Glutamatergic neuron (in vitro differentiated cells): ENCODE measurements around the gene ETV1. TPM values are rescaled to one million over a fixed set of nuclear protein-coding genes. Genes with fewer than 3 reads are reported as not detected.
A peak's percentile ranks its signal among the peaks of the same experiment; 100 is the strongest.

Experiments
- DNase-seq: peaks from one replicate; pipeline ENCODE4 v3.0.0; 2022
- H3K27ac Mint-ChIP-seq: one replicate; pipeline ENCODE4 v1.8.0; 2020; ENCODE audit warnings: mild to moderate bottlenecking, mixed read lengths, inconsistent platforms; ENCODE audit not compliant: unreplicated experiment
- H3K27me3 Mint-ChIP-seq: one replicate; pipeline ENCODE4 v1.8.0; 2020; ENCODE audit warnings: mild to moderate bottlenecking, moderate library complexity, mixed read lengths, inconsistent platforms; ENCODE audit not compliant: unreplicated experiment
- H3K36me3 Mint-ChIP-seq: one replicate; pipeline ENCODE4 v1.8.0; 2020; ENCODE audit warnings: mild to moderate bottlenecking, mixed read lengths, inconsistent platforms; ENCODE audit not compliant: unreplicated experiment
- H3K4me1 Mint-ChIP-seq: one replicate; pipeline ENCODE4 v1.8.0; 2020; ENCODE audit warnings: mild to moderate bottlenecking, low read depth, mixed read lengths, inconsistent platforms; ENCODE audit not compliant: unreplicated experiment
- H3K4me3 Mint-ChIP-seq: one replicate; pipeline ENCODE4 v1.8.0; 2020; ENCODE audit warnings: mild to moderate bottlenecking, mixed read lengths, inconsistent platforms; ENCODE audit not compliant: unreplicated experiment
- H3K9me3 Mint-ChIP-seq: one replicate; pipeline ENCODE4 v1.8.0; 2020; ENCODE audit warnings: mild to moderate bottlenecking, moderate library complexity, mixed read lengths, inconsistent platforms; ENCODE audit not compliant: unreplicated experiment
- total RNA-seq: library from RNA; stranded (reverse); fragmentation: NEBNext Ultra II Directional; extraction: Animal tissue kit (Norgen Biotek cat#: 25700); gene quantifications from one replicate; pipeline ENCODE4 v1.2.1, GENCODE V29; 2021; ENCODE audit not compliant: unreplicated experiment
- TF ChIP-seq, protein P1 (sequence below): fragments of 200-600 bp; sonication (generic); IDR thresholded peaks from one replicate; pipeline ENCODE4 v1.5.0; 2021; ENCODE audit not compliant: partially characterized antibody, unreplicated experiment

ETV1 gene
- total RNA-seq, 1 donor from 2014 or later: 51.8 TPM

DNA sequence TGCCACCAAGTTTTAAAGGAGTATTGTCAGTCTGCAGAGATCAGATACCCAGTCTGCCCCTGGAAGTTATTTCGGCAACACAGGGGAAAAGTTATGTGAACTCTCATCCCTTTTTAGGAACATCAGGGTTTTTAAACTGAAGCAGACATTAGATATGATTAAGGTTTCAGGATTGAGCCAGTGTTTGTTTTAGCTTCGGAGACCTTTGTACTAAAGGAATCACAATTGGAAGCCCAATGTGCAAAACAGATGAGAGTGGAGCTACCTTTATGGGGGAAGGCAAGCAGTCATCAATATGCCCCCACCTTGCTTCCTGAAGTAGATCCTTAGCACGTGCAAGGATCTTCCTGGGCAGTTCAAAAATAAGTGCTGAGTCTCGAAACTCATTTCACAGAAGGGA lies 39.5 kb downstream of the ETV1 start:
- TF ChIP-seq, protein P1, sequence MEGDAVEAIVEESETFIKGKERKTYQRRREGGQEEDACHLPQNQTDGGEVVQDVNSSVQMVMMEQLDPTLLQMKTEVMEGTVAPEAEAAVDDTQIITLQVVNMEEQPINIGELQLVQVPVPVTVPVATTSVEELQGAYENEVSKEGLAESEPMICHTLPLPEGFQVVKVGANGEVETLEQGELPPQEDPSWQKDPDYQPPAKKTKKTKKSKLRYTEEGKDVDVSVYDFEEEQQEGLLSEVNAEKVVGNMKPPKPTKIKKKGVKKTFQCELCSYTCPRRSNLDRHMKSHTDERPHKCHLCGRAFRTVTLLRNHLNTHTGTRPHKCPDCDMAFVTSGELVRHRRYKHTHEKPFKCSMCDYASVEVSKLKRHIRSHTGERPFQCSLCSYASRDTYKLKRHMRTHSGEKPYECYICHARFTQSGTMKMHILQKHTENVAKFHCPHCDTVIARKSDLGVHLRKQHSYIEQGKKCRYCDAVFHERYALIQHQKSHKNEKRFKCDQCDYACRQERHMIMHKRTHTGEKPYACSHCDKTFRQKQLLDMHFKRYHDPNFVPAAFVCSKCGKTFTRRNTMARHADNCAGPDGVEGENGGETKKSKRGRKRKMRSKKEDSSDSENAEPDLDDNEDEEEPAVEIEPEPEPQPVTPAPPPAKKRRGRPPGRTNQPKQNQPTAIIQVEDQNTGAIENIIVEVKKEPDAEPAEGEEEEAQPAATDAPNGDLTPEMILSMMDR: no peak
- H3K36me3 Mint-ChIP-seq: no peaks in the 10 kb centered on the region
- peaks cover 1% of the 10 kb centered on the region for H3K9me3 Mint-ChIP-seq
- no peak overlapping the region for H3K4me3 Mint-ChIP-seq
- H3K27ac Mint-ChIP-seq: no peak overlapping the region
- H3K4me1 Mint-ChIP-seq: peaks cover 32% of the 10 kb centered on the region
- H3K27me3 Mint-ChIP-seq: no peaks in the 10 kb centered on the region
- no peak for DNase-seq

DNA sequence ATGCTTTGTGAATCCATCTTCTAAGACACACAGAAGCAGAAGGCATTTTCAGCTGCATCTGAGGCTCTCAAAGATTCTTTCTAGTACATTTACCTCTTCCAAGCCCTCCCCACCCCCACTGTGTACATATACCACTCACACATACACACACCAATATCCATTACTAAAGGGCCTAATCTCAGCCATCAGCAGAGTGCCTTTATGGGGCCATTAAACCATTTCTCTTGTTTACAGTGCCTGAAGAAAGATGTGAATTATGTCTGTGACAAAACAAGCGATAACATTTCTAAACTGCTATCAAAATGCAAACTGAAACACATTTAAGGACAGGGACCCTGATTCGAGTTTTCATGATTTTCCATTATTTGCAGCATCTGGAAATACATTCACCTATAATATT lies 40.0 kb downstream of the ETV1 start:
- Mint-ChIP-seq H3K36me3 (no peaks in the 10 kb centered on the region), H3K4me1 (peaks cover 32% of the 10 kb centered on the region), H3K27me3 (no peaks in the 10 kb centered on the region), H3K4me3 (no peak overlapping the region), H3K9me3 (peaks cover 1% of the 10 kb centered on the region), H3K27ac (peak overlapping the region; percentile 64)
- TF ChIP-seq, protein P1: no peak
- DNase-seq: peak; percentile 18

DNA sequence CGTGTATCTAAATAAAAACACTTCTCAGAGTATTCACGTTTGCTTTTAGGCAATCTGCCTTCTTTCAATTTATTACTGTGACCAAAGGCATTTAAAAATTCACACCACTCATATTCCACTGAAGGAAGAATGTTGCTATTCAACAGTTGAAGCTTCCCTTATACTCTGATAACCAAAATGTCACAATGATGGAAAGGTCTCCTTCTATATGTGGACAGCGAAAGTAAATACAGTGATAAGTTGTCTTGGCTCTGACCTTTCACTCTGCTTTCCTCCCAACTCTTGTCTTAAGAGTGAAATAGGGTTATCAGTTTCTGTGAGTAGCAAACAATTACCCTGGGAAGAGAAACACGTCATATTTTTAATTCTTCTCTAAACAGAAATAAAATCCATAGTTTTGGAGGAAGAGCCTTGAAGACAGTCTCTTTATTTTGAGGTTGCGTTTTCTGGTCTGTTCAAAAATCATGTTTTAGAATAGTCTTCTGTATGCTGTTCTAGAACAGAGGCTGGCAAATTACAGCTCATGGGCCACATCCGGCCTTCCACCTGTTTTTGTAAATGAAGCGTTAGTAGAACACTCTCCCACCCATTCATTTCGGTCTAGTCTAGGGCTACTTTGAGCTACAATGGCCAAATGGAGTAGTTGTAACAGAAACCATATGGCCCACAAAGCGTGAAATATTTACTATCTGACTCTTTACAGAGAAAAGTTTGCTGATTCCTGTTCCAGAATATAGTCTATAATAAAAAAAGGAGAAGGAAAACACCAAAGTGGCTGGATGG lies 41.3 kb downstream of the ETV1 start:
- H3K4me1 Mint-ChIP-seq: peaks cover 24% of the 10 kb centered on the region
- DNase-seq: no peak
- H3K36me3 Mint-ChIP-seq: no peaks in the 10 kb centered on the region
- TF ChIP-seq, protein P1: no peak
- peaks cover 3% of the 10 kb centered on the region for H3K9me3 Mint-ChIP-seq
- no peak overlapping the region for H3K4me3 Mint-ChIP-seq
- H3K27ac Mint-ChIP-seq: no peak overlapping the region
- no peaks in the 10 kb centered on the region for H3K27me3 Mint-ChIP-seq

DNA sequence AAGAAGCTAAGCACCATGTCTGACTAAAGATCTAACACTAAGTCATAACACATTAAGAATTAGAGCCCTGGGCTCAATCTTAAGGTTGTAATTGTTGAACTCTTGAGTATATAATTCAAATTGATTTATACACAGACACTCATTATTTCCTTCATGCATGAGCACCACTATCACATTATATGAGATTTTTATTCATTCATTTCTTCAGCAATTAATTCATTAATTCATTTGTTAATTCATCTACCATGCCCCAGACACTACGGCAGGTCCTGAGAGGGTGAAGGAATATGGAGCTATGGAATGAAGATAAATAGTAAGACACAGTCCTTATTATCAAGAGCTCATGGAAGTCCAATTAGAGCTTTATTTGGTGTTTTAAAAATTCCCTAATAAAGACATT lies 41.9 kb downstream of the ETV1 start:
- no peak for DNase-seq
- Mint-ChIP-seq H3K27ac (no peak overlapping the region), H3K4me1 (peaks cover 20% of the 10 kb centered on the region), H3K4me3 (no peak overlapping the region), H3K36me3 (no peaks in the 10 kb centered on the region), H3K9me3 (peaks cover 3% of the 10 kb centered on the region), H3K27me3 (no peaks in the 10 kb centered on the region)
- TF ChIP-seq, protein P1: no peak

DNA sequence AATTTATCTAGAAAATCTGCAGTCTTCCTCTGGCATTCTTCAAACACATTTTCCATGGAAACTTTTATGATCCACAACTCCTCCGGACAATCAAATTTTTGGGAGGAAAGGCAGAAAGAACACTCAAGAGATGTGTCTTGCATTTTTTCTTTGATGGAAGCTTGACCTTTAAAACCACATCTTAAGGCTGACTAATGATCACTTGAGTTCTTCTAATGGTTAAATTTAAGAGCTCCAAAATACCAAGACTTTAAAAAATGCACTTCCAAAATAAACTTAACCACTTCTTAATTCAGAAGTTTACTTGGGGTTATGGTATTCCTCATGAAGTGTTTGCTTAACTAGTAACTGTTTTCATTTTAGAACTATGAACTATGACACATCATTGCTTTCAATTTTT lies 43.3 kb downstream of the ETV1 start:
- H3K9me3 Mint-ChIP-seq: peaks cover 3% of the 10 kb centered on the region
- H3K36me3 Mint-ChIP-seq: no peaks in the 10 kb centered on the region
- no peak for DNase-seq
- TF ChIP-seq, protein P1: no peak
- peaks cover 20% of the 10 kb centered on the region for H3K4me1 Mint-ChIP-seq
- H3K27me3 Mint-ChIP-seq: no peaks in the 10 kb centered on the region
- peak overlapping the region; percentile 11 for H3K27ac Mint-ChIP-seq
- no peak overlapping the region for H3K4me3 Mint-ChIP-seq
